ENCODE data around the gene PWWP2B. TPM values are rescaled to one million over a fixed set of nuclear protein-coding genes. Genes with fewer than 3 reads are reported as not detected.
"Not testable (repeated sequence)": the region's sequence is repeated elsewhere in the genome, so short reads cannot be mapped to it uniquely, and the experiment has no call there.

The PWWP2B gene
- total and polyA plus RNA-seq, 10 of the 15 experiments (the other 5 are each of a cell fraction or from before 2014, with no cell fraction given), result 0.04 to 0.87 (median 0.35) TPM; not detected in 4

DNA sequence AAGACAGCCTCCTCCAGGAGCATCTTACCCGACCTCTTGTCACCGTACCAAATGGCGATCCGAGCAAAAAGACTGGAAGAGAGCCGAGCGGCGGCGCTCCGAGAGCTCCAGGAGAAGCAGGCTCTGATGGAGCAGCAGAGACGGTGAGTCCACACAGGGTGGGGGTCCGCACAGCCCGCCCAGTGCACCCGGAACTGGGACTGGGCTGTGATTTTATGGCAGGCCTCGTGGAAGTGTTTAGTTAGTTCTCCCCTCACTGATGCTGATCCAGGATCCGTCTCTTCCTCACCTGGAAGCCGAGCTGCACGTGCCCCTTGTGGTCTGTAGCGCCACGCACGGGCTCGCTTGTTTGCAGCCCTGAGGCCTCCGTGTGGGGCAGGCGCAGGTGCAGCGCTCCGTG, 45.4 kb upstream of the PWWP2B start:
- no peaks in the 10 kb centered on the region for H3K36me3 ChIP-seq (ENCODE audit: control insufficient read depth in 2 of 2, insufficient read depth in 2 of 2, low read length in 1 of 2)
- H3K27me3 ChIP-seq (replicated peaks in 1 of 2; ENCODE audit: control insufficient read depth in 2 of 2, insufficient read depth in 2 of 2, low read length in 1 of 2), result no peaks in the 10 kb centered on the region
- no peak overlapping the region for H3K4me3 ChIP-seq
- no peaks in the 10 kb centered on the region for H3K79me2 ChIP-seq (ENCODE audit: control insufficient read depth, insufficient read depth, low read length)
- TF ChIP-seq CHD1 (IDR thresholded peaks at IDR 0.05; ENCODE audit: low read depth, low read length) (no peak), POLR2A (IDR thresholded peaks at IDR 0.05; ENCODE audit: low read depth, low read length) (no peak)
- ChIA-PET RAD21 (ENCODE audit: unreplicated experiment) (no interaction called here), POLR2A (no interaction called here), SMC1A (ENCODE audit: uncharacterized antibody, unreplicated experiment) (no interaction called here), CTCF (interaction anchor here (0.6 kb wide), 1 partner anchor 49 kb away, joined by 3 read pairs; no protein-coding TSS in a partner anchor)
- no peak overlapping the region for H3K4me2 ChIP-seq (ENCODE audit: control insufficient read depth, insufficient read depth)
- no peak overlapping the region for H2AFZ ChIP-seq (ENCODE audit: control insufficient read depth, low read depth, low read length)
- BruUV-seq (replicated peaks), result no TSS peak
- in situ Hi-C loops (cut with MboI), result no loop called here
- H3K27ac ChIP-seq (ENCODE audit: control insufficient read depth, insufficient read depth), result no peak overlapping the region
- H4K20me1 ChIP-seq (ENCODE audit: control insufficient read depth, insufficient read depth), result no peaks in the 10 kb centered on the region
- no peak for DNase-seq (ENCODE audit: low read depth, low spot score)
- no peaks in the 10 kb centered on the region for H3K4me1 ChIP-seq (ENCODE audit: control insufficient read depth, insufficient read depth, low read length)
- intact Hi-C loops (cut with micrococcal nuclease; ENCODE audit: unreplicated experiment), result loop anchor here (1.0 kb wide), 1 partner anchor 128 kb away; no protein-coding TSS in a partner anchor
- H3K9ac ChIP-seq (ENCODE audit: control insufficient read depth, insufficient read depth, low read length), result no peak overlapping the region
- 86% methylated on average over 25 of the region's 25 CpGs for WGBS (ENCODE audit: insufficient coverage, insufficient replicate concordance, low lambda C conversion rate, missing lambda C conversion rate)
- ATAC-seq, result no peak
- H3K9me3 ChIP-seq (replicated peaks; ENCODE audit: control insufficient read depth, insufficient read depth, low read length), result no peaks in the 10 kb centered on the region
- no peak for FAIRE-seq

DNA sequence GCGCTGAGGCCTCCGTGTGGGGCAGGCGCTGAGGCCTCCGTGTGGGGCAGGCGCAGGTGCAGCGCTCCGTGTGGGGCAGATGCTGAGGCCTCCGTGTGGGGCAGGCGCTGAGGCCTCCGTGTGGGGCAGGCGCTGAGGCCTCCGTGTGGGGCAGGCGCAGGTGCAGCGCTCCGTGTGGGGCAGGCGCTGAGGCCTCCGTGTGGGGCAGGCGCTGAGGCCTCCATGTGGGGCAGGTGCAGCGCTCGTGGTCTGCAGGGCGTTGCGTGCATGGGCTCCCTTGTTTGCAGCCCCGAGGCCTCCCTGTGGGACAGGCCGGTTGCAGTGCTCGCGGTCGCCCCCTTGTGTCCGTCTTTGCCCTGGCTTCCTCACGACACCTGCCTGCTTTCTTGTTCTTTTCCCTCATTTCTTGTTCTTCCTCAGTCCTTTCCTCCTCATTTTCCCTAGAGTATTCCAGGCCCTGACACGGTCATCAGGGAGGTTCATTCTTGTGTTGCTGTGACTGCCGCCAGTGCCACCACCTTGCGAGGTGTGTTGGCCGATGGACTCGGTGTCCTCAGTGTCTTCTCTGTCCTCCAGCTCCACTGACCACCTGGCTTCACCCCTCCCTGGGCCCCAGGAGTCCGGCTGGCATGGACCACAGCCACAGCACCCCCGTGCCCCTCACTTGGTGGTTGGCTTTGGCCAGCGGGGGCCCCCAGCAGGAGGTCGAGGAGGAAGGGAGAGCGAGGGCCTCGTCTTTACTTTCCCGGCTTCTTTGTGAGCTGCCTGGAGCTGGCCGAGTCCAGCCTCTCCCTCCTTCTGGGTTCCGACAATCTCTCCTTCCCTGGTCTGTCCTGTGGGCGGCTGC, 44.3 kb upstream of the PWWP2B start:
- DNase-seq (ENCODE audit: low read depth, low spot score); H3K36me3 ChIP-seq (ENCODE audit: control insufficient read depth in 2 of 2, insufficient read depth in 2 of 2, low read length in 1 of 2); H3K9ac ChIP-seq (ENCODE audit: control insufficient read depth, insufficient read depth, low read length); BruUV-seq (replicated peaks); SMC1A ChIA-PET (ENCODE audit: uncharacterized antibody, unreplicated experiment); in situ Hi-C loops (cut with MboI); H2AFZ ChIP-seq (ENCODE audit: control insufficient read depth, low read depth, low read length); H3K27me3 ChIP-seq (replicated peaks in 1 of 2; ENCODE audit: control insufficient read depth in 2 of 2, insufficient read depth in 2 of 2, low read length in 1 of 2); H3K79me2 ChIP-seq (ENCODE audit: control insufficient read depth, insufficient read depth, low read length); POLR2A ChIA-PET; H4K20me1 ChIP-seq (ENCODE audit: control insufficient read depth, insufficient read depth); H3K4me2 ChIP-seq (ENCODE audit: control insufficient read depth, insufficient read depth); RAD21 ChIA-PET (ENCODE audit: unreplicated experiment); H3K9me3 ChIP-seq (replicated peaks; ENCODE audit: control insufficient read depth, insufficient read depth, low read length); H3K4me3 ChIP-seq; H3K4me1 ChIP-seq (ENCODE audit: control insufficient read depth, insufficient read depth, low read length); H3K27ac ChIP-seq (ENCODE audit: control insufficient read depth, insufficient read depth): not testable (repeated sequence)
- peak; percentile 81 for ATAC-seq
- TF ChIP-seq SMC3 (IDR thresholded peaks at IDR 0.05; ENCODE audit: borderline replicate concordance, low read length), result peak; percentile 67; the same call in 1 of the 2 replicates
- TF ChIP-seq, protein P1, sequence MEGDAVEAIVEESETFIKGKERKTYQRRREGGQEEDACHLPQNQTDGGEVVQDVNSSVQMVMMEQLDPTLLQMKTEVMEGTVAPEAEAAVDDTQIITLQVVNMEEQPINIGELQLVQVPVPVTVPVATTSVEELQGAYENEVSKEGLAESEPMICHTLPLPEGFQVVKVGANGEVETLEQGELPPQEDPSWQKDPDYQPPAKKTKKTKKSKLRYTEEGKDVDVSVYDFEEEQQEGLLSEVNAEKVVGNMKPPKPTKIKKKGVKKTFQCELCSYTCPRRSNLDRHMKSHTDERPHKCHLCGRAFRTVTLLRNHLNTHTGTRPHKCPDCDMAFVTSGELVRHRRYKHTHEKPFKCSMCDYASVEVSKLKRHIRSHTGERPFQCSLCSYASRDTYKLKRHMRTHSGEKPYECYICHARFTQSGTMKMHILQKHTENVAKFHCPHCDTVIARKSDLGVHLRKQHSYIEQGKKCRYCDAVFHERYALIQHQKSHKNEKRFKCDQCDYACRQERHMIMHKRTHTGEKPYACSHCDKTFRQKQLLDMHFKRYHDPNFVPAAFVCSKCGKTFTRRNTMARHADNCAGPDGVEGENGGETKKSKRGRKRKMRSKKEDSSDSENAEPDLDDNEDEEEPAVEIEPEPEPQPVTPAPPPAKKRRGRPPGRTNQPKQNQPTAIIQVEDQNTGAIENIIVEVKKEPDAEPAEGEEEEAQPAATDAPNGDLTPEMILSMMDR (IDR thresholded peaks at IDR 0.05 in 2 of 3, conservative IDR thresholded peaks at IDR 0.05 in 1 of 3; ENCODE audit: control insufficient read depth in 2 of 3, extremely low read depth in 1 of 3, insufficient read depth in 1 of 3, low read depth in 3 of 3, low read length in 3 of 3), result peak; percentile 66 to 85 (median 71)
- TF ChIP-seq RAD21 (IDR thresholded peaks at IDR 0.05; ENCODE audit: insufficient read depth, low read depth, low read length), result peak; percentile 65
- WGBS (ENCODE audit: insufficient coverage, insufficient replicate concordance, low lambda C conversion rate, missing lambda C conversion rate), result 34% methylated on average over 26 of the region's 44 CpGs
- peak; percentile 68 for FAIRE-seq
- intact Hi-C loops (cut with micrococcal nuclease; ENCODE audit: unreplicated experiment), result loop anchor here (1.0 kb wide), 1 partner anchor 129 kb away; no protein-coding TSS in a partner anchor
- CTCF ChIA-PET, result interaction anchor here (1.2 kb wide), 1 partner anchor 10 kb away, joined by 3 read pairs; no protein-coding TSS in a partner anchor
